GM18858 (cell line): ENCODE data around the gene AMN.

ENCODE experiments used
- ATAC-seq: cut with Tn5 transposase; IDR thresholded peaks from one replicate; pipeline ENCODE4 v1.9.1; 2021; ENCODE audit not compliant: unreplicated experiment

AMN gene

GRCh38 chr14:102898776-102899515, 23.5 kb upstream of the AMN start:
- no peak for ATAC-seq

- ATAC-seq = no peak
Measured at GRCh38 chr14:102899516-102899900, 23.0 kb upstream of the AMN start.

- peak; percentile 26 for ATAC-seq
Measured at GRCh38 chr14:102900631-102901571, 21.6 kb upstream of the AMN start.

- peak; percentile 61 for ATAC-seq
Measured at GRCh38 chr14:102901633-102902032, 20.8 kb upstream of the AMN start.

- ATAC-seq = no peak
Measured at GRCh38 chr14:102902086-102902485, 20.4 kb upstream of the AMN start.

- ATAC-seq = no peak
Measured at GRCh38 chr14:102902523-102903247, 19.8 kb upstream of the AMN start.

- no peak for ATAC-seq
Measured at GRCh38 chr14:102903248-102903888, 19.1 kb upstream of the AMN start.

GRCh38 chr14:102903889-102904512, 18.5 kb upstream of the AMN start:
- no peak for ATAC-seq

GRCh38 chr14:102905116-102906108, 17.1 kb upstream of the AMN start:
- no peak for ATAC-seq

GRCh38 chr14:102906616-102907302, 15.7 kb upstream of the AMN start:
- ATAC-seq = no peak

GRCh38 chr14:102907303-102907844, 15.1 kb upstream of the AMN start:
- ATAC-seq = no peak

GRCh38 chr14:102907980-102908730, 14.3 kb upstream of the AMN start:
- no peak for ATAC-seq

- no peak for ATAC-seq
Measured at GRCh38 chr14:102908766-102909455, 13.6 kb upstream of the AMN start.

GRCh38 chr14:102909462-102909861, 13.0 kb upstream of the AMN start:
- no peak for ATAC-seq

GRCh38 chr14:102909911-102910310, 12.6 kb upstream of the AMN start:
- ATAC-seq = no peak

GRCh38 chr14:102910442-102910841, 12.0 kb upstream of the AMN start:
- no peak for ATAC-seq

GRCh38 chr14:102911541-102911951, 10.9 kb upstream of the AMN start:
- ATAC-seq = no peak
